A673 (cell line): ENCODE data around the gene TAP1. TPM values are rescaled to one million over a fixed set of nuclear protein-coding genes. Genes with fewer than 3 reads are reported as not detected.

Experiments
- BruUV-seq: library from RNA; stranded (reverse); fragments of 400-500 nt; replicated peaks from 2 replicates; lab custom pipeline; 2021; lab: Mats Ljungman, UMichigan
- CTCF ChIA-PET: fragments of 300-600 bp; sonication (Branson Sonifier 250); formaldehyde crosslinking; loops from one replicate; lab custom pipeline; 2022; ENCODE audit warnings: antibody characterized with exemption; lab: Charles Lee
- POLR2A ChIA-PET: fragments of 300-600 bp; sonication (Branson Sonifier 250); formaldehyde crosslinking; loops from one replicate; lab custom pipeline; 2022; ENCODE audit warnings: antibody characterized with exemption; ENCODE audit not compliant: low non-redundant PET; lab: Charles Lee
- DNase-seq: peaks from one replicate; pipeline ENCODE4 v3.0.0-alpha.2; 2015; ENCODE audit warnings: low spot score
- H3K27ac ChIP-seq: fragments of 200-600 bp; sonication (generic); 2 replicates; pipeline ENCODE4 v1.5.1; 2016; ENCODE audit warnings: mixed run types, low read depth, mild to moderate bottlenecking, mixed read lengths, antibody characterized with exemption, low read length; ENCODE audit not compliant: poor library complexity, severe bottlenecking
- H3K27me3 ChIP-seq: fragments of 200-600 bp; sonication (generic); replicated peaks from 2 replicates; pipeline ENCODE4 v1.6.1; 2017; ENCODE audit warnings: mixed run types, low read depth, mild to moderate bottlenecking, mixed read lengths, antibody characterized with exemption, low read length; ENCODE audit not compliant: insufficient read depth, poor library complexity
- H3K36me3 ChIP-seq: fragments of 200-600 bp; sonication (generic); 2 replicates; pipeline ENCODE4 v1.6.1; 2016; ENCODE audit warnings: mixed run types, mild to moderate bottlenecking, mixed read lengths, antibody characterized with exemption, low read length; ENCODE audit not compliant: insufficient read depth, poor library complexity, severe bottlenecking
- H3K4me1 ChIP-seq: fragments of 200-600 bp; sonication (generic); 2 replicates; pipeline ENCODE4 v1.6.1; 2017; ENCODE audit warnings: mixed run types, mild to moderate bottlenecking, mixed read lengths, antibody characterized with exemption, low read length; ENCODE audit not compliant: insufficient read depth, poor library complexity, severe bottlenecking
- H3K4me3 ChIP-seq: fragments of 200-600 bp; sonication (generic); 2 replicates; pipeline ENCODE4 v1.5.1; 2016; ENCODE audit warnings: low read depth, mixed run types, mild to moderate bottlenecking, mixed read lengths, low read length; ENCODE audit not compliant: poor library complexity, severe bottlenecking
- H3K9me3 ChIP-seq: fragments of 200-600 bp; sonication (generic); 2 replicates; pipeline ENCODE4 v1.6.1; 2016; ENCODE audit warnings: mixed run types, low read depth, mild to moderate bottlenecking, mixed read lengths, antibody characterized with exemption, low read length; ENCODE audit not compliant: poor library complexity, severe bottlenecking
- CTCF ChIP-seq: fragments of 300-800, 200-600 bp; sonication (generic); conservative IDR thresholded peaks from 2 replicates; pipeline ENCODE4 v1.5.1; 2017; ENCODE audit warnings: low read depth, mild to moderate bottlenecking, antibody characterized with exemption, low read length, moderate library complexity, mixed read lengths
- EZH2 ChIP-seq: fragments of 200-600 bp; sonication (generic); IDR thresholded peaks from 2 replicates; pipeline ENCODE4 v1.6.1; 2017; ENCODE audit warnings: borderline replicate concordance, low read depth, mild to moderate bottlenecking, mixed read lengths, antibody characterized with exemption, low read length; ENCODE audit not compliant: poor library complexity, severe bottlenecking
- intact Hi-C: fragments of 100-400 bp; cut with micrococcal nuclease; formaldehyde crosslinking; loops from one replicate; pipeline ENCODE4 v1.10.0; 2022; ENCODE audit not compliant: unreplicated experiment
- total RNA-seq: library from RNA; stranded (reverse); gene quantifications from 2 replicates; pipeline ENCODE4 v1.2.3, GENCODE V29; 2021

The TAP1 gene
- total RNA-seq, 1 experiment from 2014 or later: 12.3 TPM

DNA sequence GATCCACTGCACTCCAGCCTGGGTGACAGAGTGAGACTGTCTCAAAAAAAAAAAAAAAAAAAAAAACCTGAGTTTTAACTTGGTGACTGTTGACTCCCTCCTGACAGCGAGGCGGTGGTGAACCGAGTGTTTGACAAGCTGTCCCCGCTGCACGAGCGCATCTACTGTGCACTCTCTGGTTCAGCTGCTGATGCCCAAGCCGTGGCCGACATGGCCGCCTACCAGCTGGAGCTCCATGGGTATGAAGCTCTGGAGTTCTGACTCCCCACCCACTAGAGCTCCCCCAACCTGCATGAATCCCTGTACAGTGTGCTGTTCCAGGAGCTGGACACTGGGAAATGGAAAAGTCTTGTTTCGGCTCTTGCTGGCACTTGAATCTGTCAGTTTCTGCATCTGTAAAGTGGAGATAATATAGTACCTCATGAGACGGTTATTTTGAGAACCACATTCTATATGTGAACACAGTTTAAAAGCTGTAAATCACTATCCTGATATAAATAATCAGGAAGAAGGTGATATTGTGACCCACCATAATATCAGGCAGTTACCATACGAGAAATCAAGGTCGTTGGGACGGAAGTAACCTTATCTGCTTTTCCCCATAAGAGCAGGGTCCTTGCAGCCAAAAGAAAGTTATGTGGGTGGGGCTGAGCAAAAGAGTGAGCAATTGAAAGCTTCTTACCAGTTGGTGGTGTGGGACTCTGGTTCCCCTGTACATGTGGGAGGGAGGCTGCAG, 3.8 kb upstream of the TAP1 start:
- BruUV-seq: no TSS peak
- H3K4me3 ChIP-seq: no peak overlapping the region
- H3K9me3 ChIP-seq: no peaks in the 10 kb centered on the region
- peaks cover 17% of the 10 kb centered on the region for H3K27me3 ChIP-seq
- no peak for TF ChIP-seq EZH2
- TF ChIP-seq CTCF: no peak
- CTCF ChIA-PET: interaction anchor here (0.5 to 0.7 kb wide), 2 partner anchors 695 to 927 kb away, joined by 4 to 11 read pairs; no protein-coding TSS in a partner anchor
- H3K4me1 ChIP-seq: no peaks in the 10 kb centered on the region
- DNase-seq: no peak
- no peak overlapping the region for H3K27ac ChIP-seq
- intact Hi-C loops: no loop called here
- POLR2A ChIA-PET: no interaction called here
- no peaks in the 10 kb centered on the region for H3K36me3 ChIP-seq

DNA sequence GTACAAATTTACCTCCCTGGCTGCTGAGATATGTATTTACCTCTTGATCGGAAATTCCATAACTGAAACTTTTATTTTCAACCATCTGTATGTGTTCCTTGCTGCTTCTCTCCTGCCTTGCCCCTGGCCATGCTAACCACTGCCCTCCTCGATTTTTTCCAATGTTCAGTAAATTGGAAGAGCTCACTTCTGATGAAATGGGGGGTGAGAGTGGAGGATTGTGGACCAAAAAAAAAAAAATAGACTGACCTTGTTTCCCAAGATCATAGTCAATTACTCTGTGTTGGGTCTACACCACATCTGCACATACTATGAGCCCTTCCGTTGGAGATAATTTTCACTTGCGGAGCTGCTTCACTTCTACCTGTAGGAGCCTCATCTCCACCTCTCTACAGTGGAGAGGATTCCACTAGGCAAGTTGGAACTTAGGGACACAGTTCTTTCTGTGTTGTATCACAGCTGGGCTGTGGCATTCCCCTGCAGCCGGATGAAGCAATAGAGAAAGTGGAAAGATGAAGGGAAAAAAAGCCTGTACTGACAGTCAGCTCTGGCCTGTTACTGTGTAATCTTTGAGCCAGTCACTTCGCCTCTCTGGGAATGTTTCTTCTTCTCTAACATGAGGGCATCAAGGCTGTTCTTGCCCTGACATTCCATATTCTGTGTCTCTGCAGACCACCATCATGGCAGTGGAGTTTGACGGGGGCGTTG, 2.1 kb upstream of the TAP1 start:
- Histone ChIP-seq H3K27ac (no peak overlapping the region), H3K9me3 (no peaks in the 10 kb centered on the region), H3K27me3 (peaks cover 27% of the 10 kb centered on the region), H3K36me3 (no peaks in the 10 kb centered on the region), H3K4me1 (no peaks in the 10 kb centered on the region), H3K4me3 (no peak overlapping the region)
- intact Hi-C loops: no loop called here
- POLR2A ChIA-PET: interaction anchor here (0.6 kb wide), 1 partner anchor 33 kb away, joined by 3 read pairs; no protein-coding TSS in a partner anchor
- no TSS peak for BruUV-seq
- TF ChIP-seq EZH2 (no peak), CTCF (no peak)
- no peak for DNase-seq
- CTCF ChIA-PET: interaction anchor here (2.6 kb wide), 1 partner anchor 17 kb away, joined by 56 read pairs; the partner anchor contains the start of gene TAP2

DNA sequence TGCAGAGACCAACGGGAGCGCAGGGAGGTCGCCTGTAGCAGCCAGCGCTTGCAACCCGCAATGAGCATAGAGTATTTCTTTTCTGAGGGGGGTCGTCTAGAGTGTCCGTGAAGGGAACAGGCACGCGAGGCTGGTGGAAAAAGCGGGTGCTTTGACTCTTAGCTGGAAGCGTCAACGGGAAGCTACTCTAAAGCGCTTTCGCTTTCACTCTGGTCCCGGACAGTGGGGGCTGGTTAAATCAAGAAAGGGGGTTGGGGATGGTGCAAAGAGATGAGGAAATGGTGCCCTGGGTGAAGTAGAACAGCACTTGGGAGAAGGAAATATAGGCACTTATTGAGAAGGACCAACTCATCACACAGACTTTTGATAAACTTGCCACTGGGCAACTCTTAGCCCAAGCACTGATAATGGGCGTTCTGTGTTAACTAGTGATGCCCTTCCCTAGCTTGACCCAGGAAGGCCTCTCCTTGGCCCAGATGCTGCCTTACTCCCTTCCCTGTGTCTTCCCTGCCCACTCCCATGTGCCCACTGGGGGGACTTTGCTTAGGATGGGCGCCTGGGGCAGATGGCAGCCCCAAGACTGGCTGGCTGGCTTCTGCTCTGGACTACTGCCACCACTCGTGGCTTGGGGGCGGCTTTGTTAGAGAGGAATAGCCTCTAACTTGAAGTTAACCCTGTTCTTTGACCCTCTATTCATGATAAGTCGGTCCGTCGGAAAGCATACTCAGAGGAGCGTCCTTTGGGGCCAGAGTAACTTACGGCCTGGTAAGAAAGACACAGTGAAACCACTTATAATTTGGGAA, 1.1 kb upstream of the TAP1 start:
- ChIA-PET CTCF (interaction anchor here (0.6 to 2.6 kb wide), 4 partner anchors 13 to 766 kb away, joined by 5 to 56 read pairs (median 6); partner anchors contain the start of gene TAP2), POLR2A (no interaction called here)
- BruUV-seq: no TSS peak
- no peak overlapping the region for H3K27ac ChIP-seq
- H3K4me3 ChIP-seq: peak overlapping the region; percentile 93
- intact Hi-C loops: no loop called here
- TF ChIP-seq CTCF (no peak), EZH2 (no peak)
- H3K36me3 ChIP-seq: no peaks in the 10 kb centered on the region
- no peaks in the 10 kb centered on the region for H3K9me3 ChIP-seq
- H3K4me1 ChIP-seq: no peaks in the 10 kb centered on the region
- no peak for DNase-seq
- peaks cover 27% of the 10 kb centered on the region for H3K27me3 ChIP-seq
